HG03378 (cell line): Measurements from ENCODE around the gene RIN1.

Source experiments
- ATAC-seq: cut with Tn5 transposase; IDR thresholded peaks from one replicate; pipeline ENCODE4 v1.9.1; 2021; ENCODE audit warnings: mild to moderate bottlenecking, moderate library complexity; ENCODE audit not compliant: unreplicated experiment

RIN1 gene

GRCh38 chr11:66335531-66336233 lies 552 bp downstream of the RIN1 start:
- ATAC-seq: no peak

GRCh38 chr11:66334605-66335442 lies 1.4 kb downstream of the RIN1 start:
- ATAC-seq: no peak

- ATAC-seq: no peak
These were observed 2.2 kb downstream of the RIN1 start for GRCh38 chr11:66333896-66334604.

GRCh38 chr11:66333220-66333877 lies 2.9 kb downstream of the RIN1 start:
- no peak for ATAC-seq

- ATAC-seq: no peak
These were observed 3.6 kb downstream of the RIN1 start for GRCh38 chr11:66332371-66333219.

- no peak for ATAC-seq
These were observed 4.5 kb downstream of the RIN1 start for GRCh38 chr11:66331542-66332370.

GRCh38 chr11:66330931-66331330 lies 5.3 kb downstream of the RIN1 start:
- ATAC-seq: no peak

GRCh38 chr11:66329165-66329673 lies 7.0 kb downstream of the RIN1 start:
- ATAC-seq: no peak

GRCh38 chr11:66328302-66329144 lies 7.7 kb downstream of the RIN1 start:
- no peak for ATAC-seq

- ATAC-seq: no peak
These were observed 8.3 kb downstream of the RIN1 start for GRCh38 chr11:66328031-66328301.

GRCh38 chr11:66327171-66328030 lies 8.8 kb downstream of the RIN1 start:
- no peak for ATAC-seq

- ATAC-seq: no peak
These were observed 9.7 kb downstream of the RIN1 start for GRCh38 chr11:66326261-66327111.

GRCh38 chr11:66325263-66325671 lies 11.0 kb downstream of the RIN1 start:
- no peak for ATAC-seq

- ATAC-seq: no peak
These were observed 11.6 kb downstream of the RIN1 start for GRCh38 chr11:66324664-66325063.

GRCh38 chr11:66323684-66324083 lies 12.6 kb downstream of the RIN1 start:
- no peak for ATAC-seq

- ATAC-seq: no peak
These were observed 13.4 kb downstream of the RIN1 start for GRCh38 chr11:66322732-66323427.
